KMS-11 (cell line): Measurements from ENCODE around the gene HRH4.

Source experiments
- H2AFZ ChIP-seq: fragments of 200-600 bp; sonication (generic); 2 replicates; pipeline ENCODE4 v1.6.1; 2016; ENCODE audit warnings: antibody characterized with exemption, mixed run types, low read depth
- H3K27ac ChIP-seq: fragments of 200-600 bp; sonication (generic); 2 replicates; pipeline ENCODE4 v1.6.1; 2016; ENCODE audit warnings: mild to moderate bottlenecking, mixed run types
- H3K27me3 ChIP-seq: fragments of 200-600 bp; sonication (generic); 2 replicates; pipeline ENCODE4 v1.6.1; 2017; ENCODE audit warnings: mild to moderate bottlenecking, low read depth, mixed run types, moderate library complexity; ENCODE audit not compliant: insufficient read depth
- H3K36me3 ChIP-seq: fragments of 200-600 bp; sonication (generic); 2 replicates; pipeline ENCODE4 v1.6.1; 2017; ENCODE audit warnings: mild to moderate bottlenecking, mixed run types; ENCODE audit not compliant: insufficient read depth
- H3K4me1 ChIP-seq: fragments of 200-600 bp; sonication (generic); 2 replicates; pipeline ENCODE4 v1.6.1; 2016; ENCODE audit warnings: mild to moderate bottlenecking, low read depth, mixed run types; ENCODE audit not compliant: poor library complexity, severe bottlenecking
- H3K4me2 ChIP-seq: fragments of 200-600 bp; sonication (generic); 2 replicates; pipeline ENCODE4 v1.7.0; 2016; ENCODE audit warnings: mild to moderate bottlenecking, mixed run types
- H3K4me3 ChIP-seq: fragments of 200-600 bp; sonication (generic); IDR thresholded peaks from 2 replicates; pipeline ENCODE4 v1.6.1; 2017; ENCODE audit warnings: low read depth, low read length, mixed read lengths; ENCODE audit not compliant: insufficient read depth
- H3K79me2 ChIP-seq: fragments of 200-600 bp; sonication (generic); 2 replicates; pipeline ENCODE4 v1.6.1; 2016; ENCODE audit warnings: low read depth, mixed run types; ENCODE audit not compliant: insufficient read depth
- H3K9ac ChIP-seq: fragments of 200-600 bp; sonication (generic); 2 replicates; pipeline ENCODE4 v1.6.1; 2016; ENCODE audit warnings: mild to moderate bottlenecking, mixed run types
- H4K20me1 ChIP-seq: fragments of 200-600 bp; sonication (generic); 2 replicates; pipeline ENCODE4 v1.6.1; 2016; ENCODE audit warnings: mild to moderate bottlenecking, mixed run types; ENCODE audit not compliant: insufficient read depth
- CTCF ChIP-seq: fragments of 200-600 bp; sonication (generic); conservative IDR thresholded peaks from 2 replicates; pipeline ENCODE4 v1.6.1; 2017; ENCODE audit warnings: low read depth, mild to moderate bottlenecking, antibody characterized with exemption, low read length, moderate library complexity, mixed read lengths

Gene HRH4

GRCh38 chr18:24447961-24448360 lies 12.5 kb upstream of the HRH4 start:
- H2AFZ ChIP-seq, result no peak overlapping the region
- no peaks in the 10 kb centered on the region for H3K27me3 ChIP-seq
- H3K4me3 ChIP-seq, result no peak overlapping the region
- H3K27ac ChIP-seq, result no peak overlapping the region
- H3K4me1 ChIP-seq, result peaks cover 54% of the 10 kb centered on the region
- no peak overlapping the region for H3K9ac ChIP-seq
- H4K20me1 ChIP-seq, result no peaks in the 10 kb centered on the region
- no peak overlapping the region; the same call in 1 of the 2 replicates for H3K4me2 ChIP-seq
- H3K36me3 ChIP-seq, result no peaks in the 10 kb centered on the region
- TF ChIP-seq CTCF, result no peak
- no peaks in the 10 kb centered on the region for H3K79me2 ChIP-seq

- Histone ChIP-seq H3K9ac (no peak overlapping the region), H3K27me3 (no peaks in the 10 kb centered on the region), H2AFZ (no peak overlapping the region), H3K4me1 (no peaks in the 10 kb centered on the region), H3K79me2 (no peaks in the 10 kb centered on the region), H3K36me3 (no peaks in the 10 kb centered on the region), H4K20me1 (no peaks in the 10 kb centered on the region), H3K4me3 (no peak overlapping the region), H3K27ac (no peak overlapping the region), H3K4me2 (no peak overlapping the region)
- TF ChIP-seq CTCF, result no peak
Observed at GRCh38 chr18:24456549-24456948, 3.9 kb upstream of the HRH4 start.

- H3K4me3 ChIP-seq, result no peak overlapping the region
- H3K27ac ChIP-seq, result no peak overlapping the region
- H3K9ac ChIP-seq, result no peak overlapping the region
- no peaks in the 10 kb centered on the region for H3K4me1 ChIP-seq
- TF ChIP-seq CTCF, result no peak
- H3K36me3 ChIP-seq, result no peaks in the 10 kb centered on the region
- no peak overlapping the region for H3K4me2 ChIP-seq
- H2AFZ ChIP-seq, result no peak overlapping the region
- no peaks in the 10 kb centered on the region for H3K27me3 ChIP-seq
- no peaks in the 10 kb centered on the region for H4K20me1 ChIP-seq
- H3K79me2 ChIP-seq, result no peaks in the 10 kb centered on the region
Observed at GRCh38 chr18:24459772-24460171, 665 bp upstream of the HRH4 start.

- Histone ChIP-seq H3K27ac (no peak overlapping the region), H2AFZ (no peak overlapping the region), H3K9ac (no peak overlapping the region), H3K4me1 (peaks cover 10% of the 10 kb centered on the region), H3K79me2 (no peaks in the 10 kb centered on the region), H3K36me3 (no peaks in the 10 kb centered on the region), H3K4me2 (no peak overlapping the region), H3K4me3 (no peak overlapping the region), H4K20me1 (no peaks in the 10 kb centered on the region), H3K27me3 (no peaks in the 10 kb centered on the region)
- no peak for TF ChIP-seq CTCF
Observed at GRCh38 chr18:24461996-24462395, 1.6 kb downstream of the HRH4 start.
